Breast epithelium (tissue), 4 donors: ENCODE data around the gene HBM. TPM values are rescaled to one million over a fixed set of nuclear protein-coding genes. Genes with fewer than 3 reads are reported as not detected.
"Not testable (repeated sequence)": the region's sequence is repeated elsewhere in the genome, so short reads cannot be mapped to it uniquely, and the experiment has no call there.

Experiments used
- DNase-seq, 2 donors: peaks; one replicate each; pipeline ENCODE4 v3.0.0-alpha.2; 2019; ENCODE audit warnings: low spot score in 2 of 2
- H3K27ac ChIP-seq, 2 donors: fragments of 200-600 bp; sonication (generic) in 1 of 2; one replicate each; pipeline ENCODE4 v1.5.1; 2016 to 2019; ENCODE audit warnings: mild to moderate bottlenecking in 1 of 2
- H3K27me3 ChIP-seq, 2 donors: fragments of 200-600 bp; sonication (generic) in 1 of 2; one replicate each; pipeline versions ENCODE4 v1.5.1 to v1.6.0; 2017 to 2019; ENCODE audit warnings: control low read depth in 1 of 2, mild to moderate bottlenecking in 1 of 2
- H3K36me3 ChIP-seq: fragments of 200-600 bp; one replicate; pipeline ENCODE4 v1.5.1; 2019
- H3K4me1 ChIP-seq, 2 donors: fragments of 200-600 bp; sonication (generic); one replicate each; pipeline ENCODE4 v1.5.1; 2016 to 2019; ENCODE audit warnings: control low read depth in 1 of 2
- H3K4me3 ChIP-seq, 3 donors: fragments of 200-600 bp; sonication (generic); 1 replicate in 2 of 3; 2 replicates in 1 of 3; pipeline ENCODE4 v1.5.1; 2016 to 2019; ENCODE audit warnings: mild to moderate bottlenecking in 3 of 3, moderate library complexity in 2 of 3
- H3K9me3 ChIP-seq, 2 donors: fragments of 200-600 bp; sonication (generic) in 1 of 2; one replicate each; pipeline ENCODE4 v1.5.1; 2016 to 2019; ENCODE audit warnings: control low read depth in 1 of 2
- POLR2A ChIP-seq: fragments of 450-650 bp; IDR thresholded peaks from one replicate; pipeline ENCODE4 v1.6.1; 2016; ENCODE audit warnings: antibody characterized with exemption, mild to moderate bottlenecking, moderate library complexity
- POLR2AphosphoS5 ChIP-seq, 3 donors: sonication (generic); formaldehyde crosslinking; IDR thresholded peaks; one replicate each; pipeline ENCODE4 v1.6.1; 2017; ENCODE audit warnings: antibody characterized with exemption in 3 of 3
- intact Hi-C: fragments of 100-400 bp; cut with DNase I; formaldehyde crosslinking; loops from one replicate; pipeline ENCODE4 v1.15.1; 2023; ENCODE audit warnings: low total_unique reads
- total RNA-seq, 3 donors: library from RNA; depleted of rRNA; stranded (reverse); fragments of >200 nt; gene quantifications; one replicate each; pipeline ENCODE4 v1.1.0, GENCODE V29; 2016
- TF ChIP-seq, protein P1 (sequence below), 3 donors: fragments of 450-650 bp; IDR thresholded peaks; one replicate each; pipeline ENCODE4 v1.5.1; 2016 to 2017; ENCODE audit warnings: antibody characterized with exemption in 3 of 3, mild to moderate bottlenecking in 3 of 3, moderate library complexity in 3 of 3

Gene HBM
- total RNA-seq, 3 donors from 2014 or later: 1.3 TPM; not detected in 2

DNA sequence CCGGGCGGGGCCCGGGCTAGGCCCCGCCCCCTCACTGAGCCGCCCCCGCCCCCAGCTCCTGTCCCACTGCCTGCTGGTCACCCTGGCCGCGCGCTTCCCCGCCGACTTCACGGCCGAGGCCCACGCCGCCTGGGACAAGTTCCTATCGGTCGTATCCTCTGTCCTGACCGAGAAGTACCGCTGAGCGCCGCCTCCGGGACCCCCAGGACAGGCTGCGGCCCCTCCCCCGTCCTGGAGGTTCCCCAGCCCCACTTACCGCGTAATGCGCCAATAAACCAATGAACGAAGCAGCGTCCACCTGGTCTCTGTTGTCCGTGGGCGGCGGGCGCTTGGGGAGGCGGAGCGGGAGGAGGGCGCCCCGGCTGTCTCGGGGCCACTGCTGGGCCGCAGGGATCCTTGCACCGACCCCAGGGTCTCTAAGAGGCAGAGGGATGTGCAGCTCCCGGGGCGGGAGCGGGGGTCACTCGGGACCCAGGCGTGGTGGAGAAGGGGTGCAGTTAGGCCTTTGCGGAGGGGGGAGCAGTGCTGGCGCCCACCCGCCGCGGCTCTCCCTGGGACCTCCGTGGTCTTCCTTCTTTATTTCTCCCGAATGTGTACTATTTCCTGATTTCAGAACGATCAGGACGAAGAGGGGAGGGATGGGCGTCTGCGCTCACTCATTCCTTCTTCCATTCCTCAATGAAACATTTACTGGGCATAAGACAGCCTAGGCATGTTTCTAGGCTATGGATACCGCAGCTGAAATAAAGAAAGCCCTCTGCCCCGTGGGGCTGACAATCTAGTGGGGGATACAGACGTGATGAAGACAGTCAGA is 11.4 kb upstream of the HBM start:
- Histone ChIP-seq H3K36me3 (no peaks in the 10 kb centered on the region), H3K27me3 (no peaks in the 10 kb centered on the region), H3K4me3 (peak overlapping the region; percentile 28 to 76 (median 54)), H3K9me3 (no peaks in the 10 kb centered on the region), H3K4me1 (no peaks in the 10 kb centered on the region), H3K27ac (peak overlapping the region in 1 of 2 donors; percentile 48)
- TF ChIP-seq POLR2A: no peak
- no peak for TF ChIP-seq POLR2AphosphoS5 (IDR thresholded peaks at IDR 0.05)
- TF ChIP-seq, protein P1, sequence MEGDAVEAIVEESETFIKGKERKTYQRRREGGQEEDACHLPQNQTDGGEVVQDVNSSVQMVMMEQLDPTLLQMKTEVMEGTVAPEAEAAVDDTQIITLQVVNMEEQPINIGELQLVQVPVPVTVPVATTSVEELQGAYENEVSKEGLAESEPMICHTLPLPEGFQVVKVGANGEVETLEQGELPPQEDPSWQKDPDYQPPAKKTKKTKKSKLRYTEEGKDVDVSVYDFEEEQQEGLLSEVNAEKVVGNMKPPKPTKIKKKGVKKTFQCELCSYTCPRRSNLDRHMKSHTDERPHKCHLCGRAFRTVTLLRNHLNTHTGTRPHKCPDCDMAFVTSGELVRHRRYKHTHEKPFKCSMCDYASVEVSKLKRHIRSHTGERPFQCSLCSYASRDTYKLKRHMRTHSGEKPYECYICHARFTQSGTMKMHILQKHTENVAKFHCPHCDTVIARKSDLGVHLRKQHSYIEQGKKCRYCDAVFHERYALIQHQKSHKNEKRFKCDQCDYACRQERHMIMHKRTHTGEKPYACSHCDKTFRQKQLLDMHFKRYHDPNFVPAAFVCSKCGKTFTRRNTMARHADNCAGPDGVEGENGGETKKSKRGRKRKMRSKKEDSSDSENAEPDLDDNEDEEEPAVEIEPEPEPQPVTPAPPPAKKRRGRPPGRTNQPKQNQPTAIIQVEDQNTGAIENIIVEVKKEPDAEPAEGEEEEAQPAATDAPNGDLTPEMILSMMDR (IDR thresholded peaks at IDR 0.05): no peak
- peak in 1 of 2 donors; percentile 39 for DNase-seq
- intact Hi-C loops: no loop called here

DNA sequence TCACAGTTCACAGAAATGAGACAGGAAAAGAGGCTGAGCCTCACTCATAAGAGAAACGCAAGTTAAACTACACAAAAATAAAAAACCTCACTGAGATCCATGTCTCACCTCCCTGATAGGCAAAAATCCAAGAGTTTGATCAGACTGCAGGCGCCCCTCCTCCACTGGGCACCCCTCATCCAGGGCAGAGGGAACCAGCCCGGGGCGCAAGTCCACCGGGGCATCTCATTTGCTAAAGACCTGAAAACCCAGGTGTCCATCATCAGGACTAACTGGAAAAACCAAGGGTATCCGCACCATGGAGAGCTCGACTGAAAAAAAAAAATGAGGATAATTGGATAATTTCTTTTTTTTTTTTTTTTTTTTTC is 10.8 kb upstream of the HBM start:
- TF ChIP-seq POLR2A (no peak), POLR2AphosphoS5 (IDR thresholded peaks at IDR 0.05) (no peak)
- TF ChIP-seq, protein P1 (IDR thresholded peaks at IDR 0.05): no peak
- H3K9me3 ChIP-seq: no peaks in the 10 kb centered on the region
- H3K4me3 ChIP-seq: peak overlapping the region in 2 of 3 donors; percentile 54 to 76
- no peak overlapping the region for H3K27ac ChIP-seq
- intact Hi-C loops: no loop called here
- no peaks in the 10 kb centered on the region for H3K27me3 ChIP-seq
- no peaks in the 10 kb centered on the region for H3K4me1 ChIP-seq
- H3K36me3 ChIP-seq: no peaks in the 10 kb centered on the region
- DNase-seq: no peak

DNA sequence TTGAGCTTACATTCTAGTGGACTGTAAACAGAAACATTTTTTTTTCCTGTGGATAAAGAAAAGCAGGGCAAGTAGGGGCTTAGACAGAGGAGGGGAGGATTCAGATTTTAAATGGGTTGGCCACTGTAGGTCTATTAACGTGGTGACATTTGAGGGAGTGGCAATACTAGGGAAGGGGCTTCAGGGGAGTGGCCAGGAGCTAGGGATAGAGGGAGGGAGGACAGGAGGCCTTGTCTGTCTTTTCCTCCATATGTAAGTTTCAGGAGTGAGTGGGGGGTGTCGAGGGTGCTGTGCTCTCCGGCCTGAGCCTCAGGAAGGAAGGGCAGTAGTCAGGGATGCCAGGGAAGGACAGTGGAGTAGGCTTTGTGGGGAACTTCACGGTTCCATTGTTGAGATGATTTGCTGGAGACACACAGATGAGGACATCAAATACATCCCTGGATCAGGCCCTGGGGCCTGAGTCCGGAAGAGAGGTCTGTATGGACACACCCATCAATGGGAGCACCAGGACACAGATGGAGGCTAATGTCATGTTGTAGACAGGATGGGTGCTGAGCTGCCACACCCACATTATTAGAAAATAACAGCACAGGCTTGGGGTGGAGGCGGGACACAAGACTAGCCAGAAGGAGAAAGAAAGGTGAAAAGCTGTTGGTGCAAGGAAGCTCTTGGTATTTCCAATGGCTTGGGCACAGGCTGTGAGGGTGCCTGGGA is 6.5 kb upstream of the HBM start:
- TF ChIP-seq POLR2AphosphoS5 (IDR thresholded peaks at IDR 0.05) (no peak), POLR2A (no peak)
- TF ChIP-seq, protein P1 (IDR thresholded peaks at IDR 0.05): no peak
- no peak for DNase-seq
- peaks cover 0 to 5% of the 10 kb centered on the region in 2 donors for H3K27me3 ChIP-seq
- no peaks in the 10 kb centered on the region for H3K9me3 ChIP-seq
- H3K36me3 ChIP-seq: no peaks in the 10 kb centered on the region
- intact Hi-C loops: no loop called here
- H3K4me3 ChIP-seq: no peak overlapping the region
- H3K27ac ChIP-seq: no peak overlapping the region
- H3K4me1 ChIP-seq: no peaks in the 10 kb centered on the region

DNA sequence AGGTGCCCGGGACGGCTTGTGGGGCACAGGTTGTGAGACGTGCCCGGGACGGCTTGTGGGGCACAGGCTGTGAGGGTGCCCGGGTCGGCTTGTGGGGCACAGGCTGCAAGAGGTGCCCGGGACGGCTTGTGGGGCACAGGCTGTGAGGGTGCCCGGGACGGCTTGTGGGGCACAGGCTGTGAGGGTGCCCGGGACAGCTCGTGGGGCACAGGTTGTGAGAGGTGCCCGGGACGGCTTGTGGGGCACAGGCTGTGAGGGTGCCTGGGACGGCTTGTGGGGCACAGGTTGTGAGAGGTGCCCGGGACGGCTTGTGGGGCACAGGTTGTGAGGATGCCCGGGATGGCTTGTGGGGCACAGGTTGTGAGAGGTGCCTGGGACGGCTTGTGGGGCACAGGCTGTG is 5.5 kb upstream of the HBM start:
- DNase-seq, H3K27ac ChIP-seq, H3K4me1 ChIP-seq, H3K36me3 ChIP-seq, intact Hi-C loops, H3K27me3 ChIP-seq, H3K4me3 ChIP-seq, H3K9me3 ChIP-seq: not testable (repeated sequence)

DNA sequence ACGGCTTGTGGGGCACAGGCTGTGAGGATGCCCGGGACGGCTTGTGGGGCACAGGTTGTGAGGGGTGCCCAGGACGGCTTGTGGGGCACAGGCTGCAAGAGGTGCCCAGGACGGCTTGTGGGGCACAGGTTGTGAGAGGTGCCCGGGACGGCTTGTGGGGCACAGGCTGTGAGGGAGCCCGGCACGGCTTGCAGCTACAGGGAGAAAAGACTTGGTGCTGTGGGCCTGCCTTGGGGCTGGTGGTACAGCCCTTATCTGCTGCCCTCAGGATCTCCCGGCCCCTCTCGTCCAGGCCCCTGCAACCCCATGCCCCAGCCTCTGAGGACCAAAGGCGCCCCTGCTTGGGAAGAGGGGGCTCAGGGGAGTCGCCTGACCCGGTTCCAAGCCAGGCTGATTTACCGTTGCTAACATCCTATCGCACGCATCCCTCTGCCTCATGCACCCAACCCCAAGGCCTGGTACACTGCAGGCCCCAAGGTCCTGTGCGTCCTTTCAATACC is 5.0 kb upstream of the HBM start:
- peaks cover under 1 to 1% of the 10 kb centered on the region in 2 donors for H3K4me1 ChIP-seq
- H3K27me3 ChIP-seq: peaks cover 3 to 13% of the 10 kb centered on the region in 2 donors
- H3K36me3 ChIP-seq: no peaks in the 10 kb centered on the region
- H3K9me3 ChIP-seq: no peaks in the 10 kb centered on the region
- no peak for TF ChIP-seq POLR2A
- no peak for TF ChIP-seq POLR2AphosphoS5 (IDR thresholded peaks at IDR 0.05)
- TF ChIP-seq, protein P1 (IDR thresholded peaks at IDR 0.05): no peak
- DNase-seq: no peak
- H3K27ac ChIP-seq: no peak overlapping the region
- intact Hi-C loops: no loop called here
- no peak overlapping the region for H3K4me3 ChIP-seq
